Spleen (tissue), 7 donors: ENCODE measurements around the gene IFNLR1.

Experiments used
- CTCF ChIP-seq, 11 experiments: fragments of 200-600 bp in 7 of 11; fragments of 450-650 bp in 4 of 11; sonication (generic) in 4 of 11; IDR thresholded peaks in 8 of 11; conservative IDR thresholded peaks in 3 of 11; 1 replicate in 7 of 11; 2 replicates in 4 of 11; pipeline versions ENCODE4 v1.4.0 to v1.8.0; 2016 to 2021; ENCODE audit warnings: antibody characterized with exemption in 11 of 11, inconsistent platforms in 4 of 11, mild to moderate bottlenecking in 1 of 11
- POLR2AphosphoS5 ChIP-seq, 3 donors: sonication (generic); formaldehyde crosslinking; IDR thresholded peaks; one replicate each; pipeline ENCODE4 v1.5.1; 2017; ENCODE audit warnings: antibody characterized with exemption in 3 of 3
- donor health status: DM: no; HTN: no; CAD: no; lungs with moderate emphysema.
- donor health status: DM: no; HTN: no; CAD: no.
- donor health status: DM: no; HTN: no; CAD: no.

- TF ChIP-seq CTCF (IDR thresholded peaks at IDR 0.05 in 8 of 11, conservative IDR thresholded peaks at IDR 0.05 in 3 of 11) (no peak), POLR2AphosphoS5 (IDR thresholded peaks at IDR 0.05) (no peak)
Measured at GRCh38 chr1:24136956-24137539, 50.0 kb downstream of the IFNLR1 start.
